Measurements from ENCODE around the gene UBASH3B.

Gene UBASH3B

GRCh38 chr11:122666743-122667142 is 11.2 kb downstream of the UBASH3B start:
- no peaks in the 10 kb centered on the region for H3K9me3 ChIP-seq (ENCODE audit: control insufficient read depth, low read length)
- no peaks in the 10 kb centered on the region for H3K4me1 ChIP-seq (ENCODE audit: control insufficient read depth, insufficient read depth, low read length)
- no peaks in the 10 kb centered on the region for H3K27me3 ChIP-seq (ENCODE audit: control insufficient read depth, insufficient read depth, low read length)
- H3K9ac ChIP-seq (ENCODE audit: low read length): no peak overlapping the region
- H3K4me3 ChIP-seq (ENCODE audit: low read length): no peak overlapping the region
- no peaks in the 10 kb centered on the region for H3K36me3 ChIP-seq (ENCODE audit: control insufficient read depth, insufficient read depth, low read length)

DNA sequence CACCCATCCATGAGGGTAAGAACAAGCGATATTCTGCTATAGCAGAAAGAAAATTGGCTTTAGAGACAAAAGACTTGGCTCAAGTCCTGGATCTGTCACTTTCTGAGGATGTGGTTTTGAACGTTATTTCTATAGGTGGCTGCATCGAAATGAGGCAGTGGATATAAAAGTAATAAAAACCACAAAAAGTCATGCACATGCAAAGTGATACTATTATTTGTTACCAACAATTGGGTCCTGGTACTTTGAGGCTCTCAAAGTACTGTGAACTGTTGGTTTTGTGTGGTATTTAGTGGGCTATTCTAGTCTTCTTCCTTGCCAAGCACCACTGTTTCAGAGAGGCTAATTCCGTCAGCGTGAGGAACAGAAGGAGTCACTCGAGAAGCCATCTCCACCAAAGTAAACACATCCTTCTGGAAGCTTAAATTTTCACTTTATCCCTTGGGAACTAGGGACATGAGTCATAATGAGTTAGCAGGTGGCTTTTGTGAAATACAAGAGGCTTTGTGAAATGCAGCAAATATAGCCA is 13.1 kb downstream of the UBASH3B start:
- Histone ChIP-seq H3K4me1 (ENCODE audit: control insufficient read depth, insufficient read depth, low read length) (no peaks in the 10 kb centered on the region), H3K9me3 (ENCODE audit: control insufficient read depth, low read length) (no peaks in the 10 kb centered on the region), H3K4me3 (ENCODE audit: low read length) (no peak overlapping the region), H3K36me3 (ENCODE audit: control insufficient read depth, insufficient read depth, low read length) (no peaks in the 10 kb centered on the region), H3K9ac (ENCODE audit: low read length) (no peak overlapping the region), H3K27me3 (ENCODE audit: control insufficient read depth, insufficient read depth, low read length) (no peaks in the 10 kb centered on the region)

- no peaks in the 10 kb centered on the region for H3K4me1 ChIP-seq (ENCODE audit: control insufficient read depth, insufficient read depth, low read length)
- no peaks in the 10 kb centered on the region for H3K27me3 ChIP-seq (ENCODE audit: control insufficient read depth, insufficient read depth, low read length)
- no peaks in the 10 kb centered on the region for H3K36me3 ChIP-seq (ENCODE audit: control insufficient read depth, insufficient read depth, low read length)
- H3K4me3 ChIP-seq (ENCODE audit: low read length): no peak overlapping the region
- H3K9me3 ChIP-seq (ENCODE audit: control insufficient read depth, low read length): no peaks in the 10 kb centered on the region
- no peak overlapping the region for H3K9ac ChIP-seq (ENCODE audit: low read length)
Observed at GRCh38 chr11:122670131-122670530, 14.6 kb downstream of the UBASH3B start.

DNA sequence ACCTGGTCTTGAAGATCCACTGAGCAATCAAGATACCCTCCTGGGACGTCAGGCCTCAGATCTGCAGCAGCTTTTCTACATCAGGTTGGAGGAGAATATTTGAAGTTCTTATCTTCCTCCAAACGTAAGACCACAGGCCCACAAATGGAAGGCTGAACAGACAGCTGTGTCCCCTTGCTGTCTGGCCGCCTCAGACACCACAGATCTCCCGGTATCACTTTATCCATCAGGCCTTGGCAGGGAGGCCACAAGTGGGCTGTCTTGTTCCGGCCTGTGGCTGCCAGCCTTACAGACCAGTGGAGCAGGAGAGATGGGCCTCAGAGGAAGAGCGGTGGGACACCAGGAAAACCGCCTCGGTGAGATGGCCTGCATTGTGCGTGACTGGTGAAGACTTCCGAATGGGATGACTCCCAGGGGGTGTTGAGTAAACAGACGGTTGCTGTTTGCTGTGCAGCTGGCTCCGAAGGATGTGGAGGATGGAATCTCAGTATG is 15.9 kb downstream of the UBASH3B start:
- Histone ChIP-seq H3K36me3 (ENCODE audit: control insufficient read depth, insufficient read depth, low read length) (no peaks in the 10 kb centered on the region), H3K4me3 (ENCODE audit: low read length) (no peak overlapping the region), H3K9me3 (ENCODE audit: control insufficient read depth, low read length) (no peaks in the 10 kb centered on the region), H3K27me3 (ENCODE audit: control insufficient read depth, insufficient read depth, low read length) (no peaks in the 10 kb centered on the region), H3K4me1 (ENCODE audit: control insufficient read depth, insufficient read depth, low read length) (no peaks in the 10 kb centered on the region), H3K9ac (ENCODE audit: low read length) (no peak overlapping the region)

GRCh38 chr11:122672892-122673291 is 17.4 kb downstream of the UBASH3B start:
- no peaks in the 10 kb centered on the region for H3K27me3 ChIP-seq (ENCODE audit: control insufficient read depth, insufficient read depth, low read length)
- no peaks in the 10 kb centered on the region for H3K9me3 ChIP-seq (ENCODE audit: control insufficient read depth, low read length)
- no peaks in the 10 kb centered on the region for H3K4me1 ChIP-seq (ENCODE audit: control insufficient read depth, insufficient read depth, low read length)
- no peak overlapping the region for H3K9ac ChIP-seq (ENCODE audit: low read length)
- H3K4me3 ChIP-seq (ENCODE audit: low read length): no peak overlapping the region
- no peaks in the 10 kb centered on the region for H3K36me3 ChIP-seq (ENCODE audit: control insufficient read depth, insufficient read depth, low read length)

DNA sequence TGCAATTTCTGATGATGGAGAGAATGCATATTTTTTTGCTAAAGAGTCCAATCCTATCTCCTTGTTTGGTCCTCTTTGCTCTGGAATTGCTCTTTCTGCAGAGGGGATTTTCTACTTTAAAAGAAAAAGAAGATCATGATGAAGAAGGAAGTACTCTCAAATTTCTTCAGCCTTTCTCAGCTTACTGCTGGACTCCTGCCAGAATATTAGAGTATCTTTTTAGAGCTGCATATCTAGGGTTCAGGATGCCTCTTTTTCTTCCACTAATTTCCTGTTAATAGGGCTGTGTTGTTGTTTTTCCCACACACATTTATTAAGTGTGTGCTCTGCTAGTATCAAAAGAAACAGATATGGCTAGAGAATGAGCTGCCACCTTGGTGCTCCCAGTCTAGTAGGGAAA is 18.2 kb downstream of the UBASH3B start:
- no peaks in the 10 kb centered on the region for H3K36me3 ChIP-seq (ENCODE audit: control insufficient read depth, insufficient read depth, low read length)
- no peak overlapping the region for H3K4me3 ChIP-seq (ENCODE audit: low read length)
- H3K9me3 ChIP-seq (ENCODE audit: control insufficient read depth, low read length): no peaks in the 10 kb centered on the region
- H3K4me1 ChIP-seq (ENCODE audit: control insufficient read depth, insufficient read depth, low read length): no peaks in the 10 kb centered on the region
- H3K9ac ChIP-seq (ENCODE audit: low read length): no peak overlapping the region
- H3K27me3 ChIP-seq (ENCODE audit: control insufficient read depth, insufficient read depth, low read length): no peaks in the 10 kb centered on the region

DNA sequence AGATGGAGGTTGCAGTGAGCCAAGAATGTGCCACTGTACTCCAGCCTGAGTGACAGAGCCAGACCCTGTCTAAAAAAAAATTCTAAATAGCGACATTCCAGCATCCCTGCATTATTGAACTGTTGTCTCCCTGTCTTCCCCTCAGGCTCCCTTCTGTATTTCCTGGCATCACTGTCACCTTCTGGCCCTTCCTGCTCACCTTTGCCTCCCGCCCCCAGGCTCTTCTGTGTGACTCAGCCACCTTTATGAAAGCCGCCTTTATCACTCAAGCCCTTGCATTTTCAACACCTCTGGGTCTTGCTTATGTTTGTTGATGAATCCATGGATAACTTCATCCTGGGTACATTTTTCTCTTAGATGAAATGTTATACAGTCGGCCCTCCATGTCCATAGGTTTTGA is 21.1 kb downstream of the UBASH3B start:
- H3K27me3 ChIP-seq (ENCODE audit: control insufficient read depth, insufficient read depth, low read length): no peaks in the 10 kb centered on the region
- H3K4me1 ChIP-seq (ENCODE audit: control insufficient read depth, insufficient read depth, low read length): no peaks in the 10 kb centered on the region
- H3K9me3 ChIP-seq (ENCODE audit: control insufficient read depth, low read length): no peaks in the 10 kb centered on the region
- no peak overlapping the region for H3K4me3 ChIP-seq (ENCODE audit: low read length)
- no peak overlapping the region for H3K9ac ChIP-seq (ENCODE audit: low read length)
- no peaks in the 10 kb centered on the region for H3K36me3 ChIP-seq (ENCODE audit: control insufficient read depth, insufficient read depth, low read length)

- Histone ChIP-seq H3K9me3 (ENCODE audit: control insufficient read depth, low read length) (no peaks in the 10 kb centered on the region), H3K36me3 (ENCODE audit: control insufficient read depth, insufficient read depth, low read length) (no peaks in the 10 kb centered on the region), H3K4me1 (ENCODE audit: control insufficient read depth, insufficient read depth, low read length) (no peaks in the 10 kb centered on the region), H3K4me3 (ENCODE audit: low read length) (no peak overlapping the region), H3K27me3 (ENCODE audit: control insufficient read depth, insufficient read depth, low read length) (no peaks in the 10 kb centered on the region), H3K9ac (ENCODE audit: low read length) (no peak overlapping the region)
Observed at GRCh38 chr11:122677256-122677655, 21.7 kb downstream of the UBASH3B start.

- Histone ChIP-seq H3K4me1 (ENCODE audit: control insufficient read depth, insufficient read depth, low read length) (no peaks in the 10 kb centered on the region), H3K9me3 (ENCODE audit: control insufficient read depth, low read length) (no peaks in the 10 kb centered on the region), H3K36me3 (ENCODE audit: control insufficient read depth, insufficient read depth, low read length) (no peaks in the 10 kb centered on the region), H3K27me3 (ENCODE audit: control insufficient read depth, insufficient read depth, low read length) (no peaks in the 10 kb centered on the region), H3K9ac (ENCODE audit: low read length) (no peak overlapping the region), H3K4me3 (ENCODE audit: low read length) (no peak overlapping the region)
Observed at GRCh38 chr11:122678406-122678805, 22.9 kb downstream of the UBASH3B start.

GRCh38 chr11:122679466-122679865 is 23.9 kb downstream of the UBASH3B start:
- Histone ChIP-seq H3K9me3 (ENCODE audit: control insufficient read depth, low read length) (no peaks in the 10 kb centered on the region), H3K9ac (ENCODE audit: low read length) (no peak overlapping the region), H3K27me3 (ENCODE audit: control insufficient read depth, insufficient read depth, low read length) (no peaks in the 10 kb centered on the region), H3K4me3 (ENCODE audit: low read length) (no peak overlapping the region), H3K36me3 (ENCODE audit: control insufficient read depth, insufficient read depth, low read length) (no peaks in the 10 kb centered on the region), H3K4me1 (ENCODE audit: control insufficient read depth, insufficient read depth, low read length) (no peaks in the 10 kb centered on the region)

- H3K4me3 ChIP-seq (ENCODE audit: low read length): no peak overlapping the region
- no peaks in the 10 kb centered on the region for H3K9me3 ChIP-seq (ENCODE audit: control insufficient read depth, low read length)
- H3K27me3 ChIP-seq (ENCODE audit: control insufficient read depth, insufficient read depth, low read length): no peaks in the 10 kb centered on the region
- no peaks in the 10 kb centered on the region for H3K36me3 ChIP-seq (ENCODE audit: control insufficient read depth, insufficient read depth, low read length)
- no peak overlapping the region for H3K9ac ChIP-seq (ENCODE audit: low read length)
- no peaks in the 10 kb centered on the region for H3K4me1 ChIP-seq (ENCODE audit: control insufficient read depth, insufficient read depth, low read length)
Observed at GRCh38 chr11:122681070-122681469, 25.5 kb downstream of the UBASH3B start.

- Histone ChIP-seq H3K4me1 (ENCODE audit: control insufficient read depth, insufficient read depth, low read length) (no peaks in the 10 kb centered on the region), H3K9ac (ENCODE audit: low read length) (no peak overlapping the region), H3K4me3 (ENCODE audit: low read length) (no peak overlapping the region), H3K9me3 (ENCODE audit: control insufficient read depth, low read length) (no peaks in the 10 kb centered on the region), H3K27me3 (ENCODE audit: control insufficient read depth, insufficient read depth, low read length) (no peaks in the 10 kb centered on the region), H3K36me3 (ENCODE audit: control insufficient read depth, insufficient read depth, low read length) (no peaks in the 10 kb centered on the region)
Observed at GRCh38 chr11:122681735-122682134, 26.2 kb downstream of the UBASH3B start.

GRCh38 chr11:122682464-122682863 is 26.9 kb downstream of the UBASH3B start:
- no peak overlapping the region for H3K9ac ChIP-seq (ENCODE audit: low read length)
- H3K36me3 ChIP-seq (ENCODE audit: control insufficient read depth, insufficient read depth, low read length): no peaks in the 10 kb centered on the region
- H3K4me3 ChIP-seq (ENCODE audit: low read length): no peak overlapping the region
- H3K4me1 ChIP-seq (ENCODE audit: control insufficient read depth, insufficient read depth, low read length): no peaks in the 10 kb centered on the region
- H3K27me3 ChIP-seq (ENCODE audit: control insufficient read depth, insufficient read depth, low read length): no peaks in the 10 kb centered on the region
- H3K9me3 ChIP-seq (ENCODE audit: control insufficient read depth, low read length): no peaks in the 10 kb centered on the region
